ENCODE data around the gene IGFBP2.

The IGFBP2 gene

GRCh38 chr2:216644842-216645635, 11.8 kb downstream of the IGFBP2 start:
- no peak for DNase-seq

- no peak for DNase-seq
Observed at GRCh38 chr2:216645636-216645950, 12.4 kb downstream of the IGFBP2 start.

- no peak for DNase-seq
Observed at GRCh38 chr2:216646116-216646515, 12.9 kb downstream of the IGFBP2 start.

- DNase-seq, result no peak
Observed at GRCh38 chr2:216648105-216648504, 14.9 kb downstream of the IGFBP2 start.

DNA sequence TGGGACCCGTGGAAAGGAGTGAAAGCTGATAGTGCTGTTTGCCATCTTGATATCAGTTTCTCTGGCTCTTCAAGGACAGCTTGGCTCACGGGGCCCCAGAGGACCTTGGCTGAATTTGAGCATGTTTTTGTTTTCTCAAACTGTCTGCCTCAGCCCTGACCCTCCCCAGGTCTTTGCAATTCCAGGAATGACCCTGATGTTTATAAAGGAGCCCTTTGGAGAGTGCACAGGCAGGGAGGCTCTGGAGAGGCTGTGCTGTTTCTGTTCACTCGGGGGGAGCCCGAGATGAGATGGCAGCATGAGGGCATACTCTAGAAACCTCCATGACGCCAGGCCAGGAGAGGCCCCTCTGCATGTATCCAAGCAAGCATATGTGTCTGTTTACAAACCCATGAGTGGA, 16.4 kb downstream of the IGFBP2 start:
- no peak for DNase-seq

DNA sequence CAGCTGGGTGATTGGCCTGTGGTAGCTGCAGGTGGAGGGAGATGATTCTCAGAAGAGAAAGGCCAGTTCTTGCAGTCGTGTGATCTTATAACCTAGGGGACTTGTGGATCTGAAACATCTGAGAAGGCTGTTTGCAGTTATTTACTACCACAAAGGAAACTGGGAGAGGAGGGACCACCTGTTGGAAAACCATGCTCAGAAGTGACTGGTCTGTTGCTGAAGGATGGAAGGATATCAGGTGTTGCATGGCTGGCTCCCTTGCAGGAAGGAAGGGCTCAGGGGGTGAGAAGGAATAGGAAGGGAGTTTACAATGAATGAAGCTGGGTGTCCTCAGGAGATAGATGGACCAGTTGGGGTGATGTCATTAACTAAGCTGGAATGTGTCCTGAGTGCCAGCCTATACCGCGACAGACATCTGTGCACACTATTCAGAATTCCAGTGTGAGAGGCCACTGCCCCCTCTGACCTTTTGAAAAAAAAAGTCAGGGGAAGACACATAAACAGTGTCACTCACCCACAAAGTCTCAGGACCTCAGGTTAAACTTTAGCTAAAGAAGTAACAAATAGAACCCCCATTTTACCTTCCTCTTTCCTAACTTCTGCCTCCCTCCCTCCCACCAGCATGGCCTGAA, 17.5 kb downstream of the IGFBP2 start:
- no peak for DNase-seq

GRCh38 chr2:216651351-216651881, 18.2 kb downstream of the IGFBP2 start:
- DNase-seq, result no peak

DNA sequence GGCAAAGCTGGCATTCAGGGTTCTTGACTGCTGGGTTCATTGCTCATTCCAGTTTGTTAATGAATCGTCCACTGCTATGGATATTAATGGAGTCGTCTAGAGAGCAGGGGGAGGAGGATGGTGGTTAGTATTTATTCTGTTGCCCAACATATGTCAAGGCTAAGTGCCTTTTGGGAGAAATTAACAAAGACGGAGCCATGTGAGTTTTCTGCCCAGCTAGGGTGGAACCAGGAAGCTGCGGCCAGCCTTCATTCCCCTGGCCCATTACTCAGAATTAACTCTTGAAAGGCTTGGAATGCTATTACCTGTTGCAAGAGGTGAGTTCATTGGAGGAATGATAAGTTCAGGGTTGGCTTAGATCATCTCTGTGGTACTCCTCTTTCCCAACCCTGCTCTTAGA, 19.3 kb downstream of the IGFBP2 start:
- no peak for DNase-seq

DNA sequence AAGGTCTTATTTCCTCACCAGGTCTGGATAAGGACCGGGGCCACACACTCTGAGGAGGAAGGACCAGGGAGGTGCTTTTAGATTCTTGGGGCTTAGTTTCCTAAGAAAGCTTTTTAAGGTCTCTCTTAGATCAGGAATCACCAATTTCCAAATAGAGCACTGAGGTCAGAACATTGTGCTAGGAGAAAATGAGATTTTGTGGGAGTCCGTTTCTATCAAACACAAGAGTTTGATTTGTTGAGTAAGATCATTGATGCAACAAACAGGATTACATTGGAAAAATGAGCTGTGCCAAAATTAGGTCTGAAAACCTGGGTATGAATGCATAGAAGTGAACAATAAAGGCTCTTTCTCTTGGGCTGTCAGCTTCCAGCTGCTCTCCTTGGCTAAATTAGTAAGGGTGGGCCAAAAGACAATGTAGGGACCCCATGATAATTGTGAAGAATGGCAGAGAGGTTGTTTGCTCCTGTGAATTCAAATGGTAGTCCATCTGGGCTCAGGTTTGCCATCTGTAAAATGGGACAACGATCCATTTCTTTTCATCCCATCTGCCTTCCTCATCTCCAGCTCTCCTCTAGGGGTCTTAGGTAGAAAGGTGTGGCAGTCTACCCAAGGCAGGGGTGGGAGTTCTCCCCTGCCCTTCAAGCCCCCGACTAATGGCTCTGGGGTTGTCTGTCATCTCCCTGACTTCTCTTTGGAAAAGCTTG, 20.0 kb downstream of the IGFBP2 start:
- no peak for DNase-seq

DNA sequence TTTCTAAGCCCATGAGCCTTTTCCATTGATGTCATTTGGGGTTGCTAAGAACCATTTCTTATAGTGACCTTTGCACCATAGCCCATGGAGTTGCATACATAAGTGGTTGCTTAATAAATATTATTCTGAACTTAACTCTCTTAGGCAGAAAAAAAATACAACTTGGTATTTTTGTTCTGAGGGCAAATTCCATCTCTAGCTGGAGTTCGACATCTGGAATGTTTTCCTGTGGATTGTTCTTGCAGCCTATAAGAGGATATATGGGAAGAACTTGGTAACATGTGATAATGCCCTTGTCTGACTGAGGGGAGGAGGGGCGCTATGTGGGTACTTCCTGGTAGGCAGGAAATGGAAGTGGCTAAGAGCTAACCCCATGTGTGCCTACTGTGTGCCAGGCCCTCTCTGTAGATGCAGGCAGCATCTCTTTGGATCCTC, 20.7 kb downstream of the IGFBP2 start:
- DNase-seq, result no peak

GRCh38 chr2:216654528-216655052, 21.4 kb downstream of the IGFBP2 start:
- DNase-seq, result no peak

GRCh38 chr2:216657086-216657855, 24.1 kb downstream of the IGFBP2 start:
- no peak for DNase-seq

DNA sequence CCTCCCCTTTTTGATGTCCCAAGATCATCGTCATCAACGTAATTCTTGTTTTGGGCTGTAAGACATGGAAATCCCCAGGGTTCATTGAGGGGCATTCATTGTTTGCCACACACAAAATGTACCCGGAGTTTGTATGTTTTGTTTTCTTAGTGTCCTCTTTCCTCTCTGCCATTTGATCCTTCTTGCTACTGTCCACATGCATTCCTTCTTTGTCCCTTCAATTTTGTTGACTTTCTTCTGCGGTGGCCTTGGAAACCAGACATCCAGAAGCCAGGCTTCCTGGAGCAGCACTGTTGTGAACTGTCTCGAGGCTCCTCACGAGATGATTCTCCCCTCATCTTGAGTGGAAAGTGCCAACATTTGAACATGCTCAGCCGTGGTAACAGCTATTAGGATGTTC, 24.8 kb downstream of the IGFBP2 start:
- no peak for DNase-seq

GRCh38 chr2:216658757-216659156, 25.5 kb downstream of the IGFBP2 start:
- DNase-seq, result no peak

GRCh38 chr2:216659276-216659675, 26.1 kb downstream of the IGFBP2 start:
- DNase-seq, result no peak

DNA sequence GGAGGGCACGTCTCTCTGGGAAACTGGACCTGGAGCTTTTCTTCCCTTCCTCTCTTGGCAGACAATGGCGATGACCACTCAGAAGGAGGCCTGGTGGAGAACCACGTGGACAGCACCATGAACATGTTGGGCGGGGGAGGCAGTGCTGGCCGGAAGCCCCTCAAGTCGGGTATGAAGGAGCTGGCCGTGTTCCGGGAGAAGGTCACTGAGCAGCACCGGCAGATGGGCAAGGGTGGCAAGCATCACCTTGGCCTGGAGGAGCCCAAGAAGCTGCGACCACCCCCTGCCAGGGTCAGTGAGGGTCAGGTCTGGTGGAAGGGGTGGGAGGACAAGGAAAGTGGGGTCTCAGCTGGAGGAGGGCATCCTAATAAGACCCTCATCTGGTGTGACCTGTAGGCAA, 27.3 kb downstream of the IGFBP2 start:
- DNase-seq, result no peak

GRCh38 chr2:216661051-216661450, 27.8 kb downstream of the IGFBP2 start:
- no peak for DNase-seq

DNA sequence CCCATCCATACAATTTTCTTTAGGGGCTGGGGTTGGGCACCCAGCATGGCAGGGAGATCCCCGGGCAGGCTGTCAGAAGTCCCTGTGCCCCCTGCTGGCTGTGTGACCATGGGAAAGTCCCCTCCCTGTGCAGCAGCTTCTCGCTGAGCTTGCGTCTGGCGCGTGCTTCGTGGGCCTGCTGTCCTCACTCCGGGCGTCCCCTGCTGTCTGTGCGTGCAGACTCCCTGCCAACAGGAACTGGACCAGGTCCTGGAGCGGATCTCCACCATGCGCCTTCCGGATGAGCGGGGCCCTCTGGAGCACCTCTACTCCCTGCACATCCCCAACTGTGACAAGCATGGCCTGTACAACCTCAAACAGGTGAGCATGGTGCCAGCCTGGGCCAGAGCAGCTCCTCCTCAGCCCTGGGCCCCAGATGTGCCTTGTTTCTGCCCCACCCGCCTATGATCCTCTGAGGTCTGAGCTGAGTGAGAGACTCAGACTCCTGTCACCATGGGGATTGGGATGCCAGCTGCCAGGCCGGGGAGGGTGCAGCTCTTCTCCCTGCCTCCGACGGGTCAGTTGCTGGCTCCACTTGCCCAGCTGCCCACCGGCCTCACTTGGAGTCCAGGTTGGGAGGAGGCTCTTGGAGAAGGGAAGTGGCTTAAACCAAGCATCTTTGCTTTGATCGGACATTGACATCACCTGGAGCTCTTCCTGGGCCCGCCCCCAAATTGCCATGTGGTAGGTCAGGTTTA, 28.6 kb downstream of the IGFBP2 start:
- no peak for DNase-seq

DNA sequence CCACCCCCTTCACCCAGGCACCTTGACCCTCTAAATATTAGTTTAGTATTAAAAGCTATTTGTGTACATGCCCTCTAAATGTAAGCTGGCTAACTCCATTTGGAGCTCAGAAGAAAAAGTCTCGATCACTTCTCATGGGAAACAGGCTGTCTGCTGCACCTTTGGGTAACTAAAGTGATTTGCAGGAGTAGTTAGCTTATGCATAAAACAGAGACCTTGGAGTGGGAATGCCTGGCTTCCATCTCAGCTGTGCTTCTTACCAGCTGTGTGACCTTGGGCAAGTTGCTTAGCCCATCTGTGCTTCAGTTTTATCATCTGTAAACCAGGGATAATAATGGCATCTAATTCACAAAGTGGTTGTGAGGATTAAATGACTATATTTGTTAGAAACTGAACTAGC, 29.9 kb downstream of the IGFBP2 start:
- no peak for DNase-seq

DNA sequence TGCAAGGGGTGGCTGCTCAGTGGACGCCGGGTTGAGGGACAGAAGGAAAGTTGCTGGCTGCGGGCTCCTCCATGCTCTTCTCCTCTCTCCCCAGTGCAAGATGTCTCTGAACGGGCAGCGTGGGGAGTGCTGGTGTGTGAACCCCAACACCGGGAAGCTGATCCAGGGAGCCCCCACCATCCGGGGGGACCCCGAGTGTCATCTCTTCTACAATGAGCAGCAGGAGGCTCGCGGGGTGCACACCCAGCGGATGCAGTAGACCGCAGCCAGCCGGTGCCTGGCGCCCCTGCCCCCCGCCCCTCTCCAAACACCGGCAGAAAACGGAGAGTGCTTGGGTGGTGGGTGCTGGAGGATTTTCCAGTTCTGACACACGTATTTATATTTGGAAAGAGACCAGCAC, 30.6 kb downstream of the IGFBP2 start:
- DNase-seq, result no peak

GRCh38 chr2:216664593-216665034, 31.4 kb downstream of the IGFBP2 start:
- DNase-seq, result no peak

DNA sequence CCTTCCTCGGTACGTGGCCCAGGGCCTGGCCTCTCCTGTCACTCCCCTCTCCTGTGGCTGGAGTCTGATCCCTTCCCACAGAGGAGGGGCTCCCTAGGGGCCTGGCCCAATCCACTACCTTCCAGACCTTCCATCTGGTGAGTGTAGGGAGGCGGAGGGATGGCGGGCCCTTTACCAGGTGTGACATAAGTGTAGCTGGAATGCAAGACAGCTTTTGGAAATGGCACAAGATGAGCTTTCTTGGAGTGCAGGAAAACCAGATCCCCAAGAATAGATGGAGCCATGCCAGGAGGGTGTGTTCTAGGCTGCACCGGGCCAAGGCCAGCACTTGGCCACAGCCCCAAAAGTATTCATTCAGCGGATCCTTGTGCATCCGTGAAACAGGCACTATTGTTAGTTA, 32.0 kb downstream of the IGFBP2 start:
- DNase-seq, result no peak

Data from NCI-H1417 treated with DMSO at 0.1 percent for 48 hours (cell line).